ENCODE measurements around the gene RNF187. TPM values are rescaled to one million over a fixed set of nuclear protein-coding genes. Genes with fewer than 3 reads are reported as not detected.

Gene RNF187
- total RNA-seq, 1 experiment from 2014 or later = 137 TPM

- no TSS peak for BruUV-seq (replicated peaks)
- Histone ChIP-seq H2AFZ (ENCODE audit: low read depth, low read length, poor library complexity, severe bottlenecking) (no peak overlapping the region), H3K4me1 (ENCODE audit: control insufficient read depth in 1 of 2, insufficient read depth in 2 of 2, low read length in 2 of 2) (peaks cover 0 to 14% of the 10 kb centered on the region in 2 experiments; a peak in 2 of 4 replicates), H3K9ac (ENCODE audit: low read length) (no peak overlapping the region), H3K9me3 (ENCODE audit: control insufficient read depth in 1 of 2, insufficient read depth in 1 of 2, low read depth in 1 of 2, low read length in 2 of 2) (no peaks in the 10 kb centered on the region), H3K4me2 (ENCODE audit: low read length) (no peak overlapping the region), H3K27ac (ENCODE audit: low read depth, low read length) (no peak overlapping the region), H4K20me1 (ENCODE audit: insufficient read depth) (no peaks in the 10 kb centered on the region), H3K9me2 (ENCODE audit: insufficient read depth) (no peaks in the 10 kb centered on the region), H3K36me3 (ENCODE audit: control insufficient read depth in 1 of 2, insufficient read depth in 2 of 2, low read length in 2 of 2) (no peaks in the 10 kb centered on the region), H3K27me3 (ENCODE audit: insufficient read depth, low read length) (no peaks in the 10 kb centered on the region), H3K4me3 (replicated peaks in 1 of 2; ENCODE audit: low read depth in 1 of 2, low read length in 2 of 2) (no peak overlapping the region), H3K79me2 (ENCODE audit: insufficient read depth, low read length) (peaks cover 2% of the 10 kb centered on the region; the same call in 1 of the 2 replicates)
- intact Hi-C loops (cut with micrococcal nuclease) = loop anchor here (10.0 kb wide), 1 partner anchor 455 kb away; no protein-coding TSS in a partner anchor
- CTCF ChIA-PET = no interaction called here
- no peak for TF ChIP-seq SP1 (IDR thresholded peaks at IDR 0.05; ENCODE audit: low read depth)
- TF ChIP-seq ZFX (IDR thresholded peaks at IDR 0.05) = no peak
- TF ChIP-seq ZBTB33 (IDR thresholded peaks at IDR 0.05; ENCODE audit: extremely low read depth, insufficient replicate concordance, low read length) = no peak
- TF ChIP-seq CBX3 (IDR thresholded peaks at IDR 0.05; ENCODE audit: low read depth) = no peak
- TF ChIP-seq MAX (IDR thresholded peaks at IDR 0.05) = no peak
- TF ChIP-seq CEBPB (IDR thresholded peaks at IDR 0.05; ENCODE audit: low read depth) = no peak
- no peak for TF ChIP-seq EZH2phosphoT487 (IDR thresholded peaks at IDR 0.05; ENCODE audit: borderline replicate concordance)
- TF ChIP-seq POLR2A (IDR thresholded peaks at IDR 0.05; ENCODE audit: borderline replicate concordance, extremely low read depth, insufficient read depth, insufficient read length) = no peak
- DNase-seq (ENCODE audit: low read depth, low spot score) = no peak
- POLR2A ChIA-PET = no interaction called here
- RAD21 ChIA-PET (ENCODE audit: low non-redundant PET in 1 of 2, low total read pairs in 2 of 2, uncharacterized antibody in 2 of 2, unreplicated experiment in 2 of 2) = no interaction called here
- ATAC-seq = no peak
These were observed 37.0 kb upstream of the RNF187 start for GRCh38 chr1:228450200-228450599.

All from HCT116 (cell line).